HG02970 (cell line): ENCODE results near the gene TPPP.

Experiments
- ATAC-seq: cut with Tn5 transposase; IDR thresholded peaks from one replicate; pipeline ENCODE4 v1.9.1; 2021; ENCODE audit warnings: mild to moderate bottlenecking, moderate library complexity, moderate number of reproducible peaks; ENCODE audit not compliant: unreplicated experiment, low FRiP score

TPPP gene

DNA sequence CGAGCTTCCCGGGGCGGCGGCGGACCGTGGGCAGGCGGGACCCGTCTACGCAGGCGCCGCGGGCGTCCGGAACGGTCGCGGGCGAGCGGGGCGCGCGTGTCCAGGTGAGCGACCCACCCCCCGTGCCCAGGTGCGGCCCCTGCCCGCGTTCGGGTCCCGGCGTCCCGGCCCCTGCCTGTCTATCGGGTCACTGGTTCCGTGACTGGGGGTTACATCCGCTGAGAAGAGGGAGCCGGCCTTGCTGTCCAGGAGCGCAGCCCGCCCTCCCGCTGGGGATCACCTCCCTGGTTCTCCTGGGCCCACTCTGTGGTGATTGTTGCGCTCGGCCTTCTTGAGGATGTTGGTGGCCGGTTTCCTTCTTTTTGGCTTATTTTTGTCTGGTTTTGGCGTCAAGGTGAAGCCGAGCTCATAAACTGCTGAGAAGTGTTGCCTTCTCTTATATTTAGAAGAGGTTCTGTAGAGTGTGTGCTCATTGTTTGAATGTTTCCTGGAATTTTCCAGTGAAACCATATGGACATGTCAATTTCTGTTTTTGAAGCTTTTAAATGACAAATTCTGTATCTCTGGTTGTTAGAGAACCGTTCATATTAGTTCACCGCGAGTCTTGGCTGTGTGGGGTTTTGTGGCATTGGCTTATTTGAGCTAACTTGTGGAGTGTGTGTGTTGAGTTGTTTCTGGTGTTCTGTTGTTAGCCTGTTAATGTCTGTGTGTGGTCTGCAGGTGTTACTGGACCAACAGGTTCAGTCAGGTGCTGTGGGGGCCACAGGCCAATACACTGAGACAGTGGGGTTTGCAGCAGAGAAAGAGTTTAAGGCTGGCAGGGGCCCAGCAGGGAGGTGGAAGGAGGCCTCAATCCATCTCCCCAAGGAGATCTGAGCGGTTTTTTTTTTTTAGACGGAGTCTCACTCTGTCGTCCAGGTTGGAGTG lies 80.4 kb downstream of the TPPP start:
- ATAC-seq = peak; percentile 24

- peak; percentile 81 for ATAC-seq
Measured at GRCh38 chr5:611731-612486, 81.2 kb downstream of the TPPP start, which contains the start of gene CEP72. CEP72 (plus strand) TSS chr5:612340; CDS start chr5:612362, 22 bp downstream.

GRCh38 chr5:610744-611730 lies 82.1 kb downstream of the TPPP start:
- no peak for ATAC-seq

DNA sequence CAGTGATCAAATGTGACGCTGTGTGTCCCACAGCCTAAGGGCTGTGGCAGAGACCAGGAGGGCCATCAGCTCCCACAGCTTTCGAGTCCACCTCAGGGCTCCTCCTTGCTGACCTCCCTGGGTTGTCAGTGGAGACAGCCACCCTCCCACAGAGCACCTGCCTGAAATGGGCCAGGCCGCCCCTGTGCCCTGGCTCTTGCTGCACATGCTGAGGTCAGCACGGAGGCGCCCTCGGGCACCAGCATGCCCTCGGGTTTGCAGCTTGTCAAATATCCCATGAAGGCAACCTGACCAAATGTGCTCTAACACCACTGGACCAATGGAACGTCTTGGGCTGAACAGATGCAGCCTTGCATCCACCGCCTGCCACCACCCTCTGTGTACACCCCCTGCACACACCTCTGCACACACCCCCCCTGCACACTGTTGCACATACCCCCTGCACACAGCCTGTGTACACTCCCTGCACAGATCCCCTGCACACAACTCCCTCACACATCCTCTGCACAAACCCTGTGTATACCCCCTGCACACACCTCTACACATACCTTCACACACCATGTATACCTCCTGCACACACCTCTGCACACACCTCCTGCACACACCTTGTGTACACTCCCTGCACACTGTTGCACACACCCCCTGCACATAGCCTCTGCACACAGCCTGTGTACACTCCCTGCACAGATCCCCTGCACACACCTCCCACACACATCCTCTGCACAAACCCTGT lies 83.0 kb downstream of the TPPP start:
- no peak for ATAC-seq
